SHP77 (cell line): ENCODE measurements around the gene GPR137.
"Not testable (repeated sequence)": the region's sequence is repeated elsewhere in the genome, so short reads cannot be mapped to it uniquely, and the experiment has no call there.

ENCODE experiments used
- DNase-seq, 2 experiments: peaks; one replicate each; lab custom pipeline; 2025; lab: John Stamatoyannopoulos, UW

The GPR137 gene, protein sequence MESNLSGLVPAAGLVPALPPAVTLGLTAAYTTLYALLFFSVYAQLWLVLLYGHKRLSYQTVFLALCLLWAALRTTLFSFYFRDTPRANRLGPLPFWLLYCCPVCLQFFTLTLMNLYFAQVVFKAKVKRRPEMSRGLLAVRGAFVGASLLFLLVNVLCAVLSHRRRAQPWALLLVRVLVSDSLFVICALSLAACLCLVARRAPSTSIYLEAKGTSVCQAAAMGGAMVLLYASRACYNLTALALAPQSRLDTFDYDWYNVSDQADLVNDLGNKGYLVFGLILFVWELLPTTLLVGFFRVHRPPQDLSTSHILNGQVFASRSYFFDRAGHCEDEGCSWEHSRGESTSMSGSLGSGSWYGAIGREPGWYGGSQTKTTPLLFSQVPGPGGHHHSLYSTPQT

DNA sequence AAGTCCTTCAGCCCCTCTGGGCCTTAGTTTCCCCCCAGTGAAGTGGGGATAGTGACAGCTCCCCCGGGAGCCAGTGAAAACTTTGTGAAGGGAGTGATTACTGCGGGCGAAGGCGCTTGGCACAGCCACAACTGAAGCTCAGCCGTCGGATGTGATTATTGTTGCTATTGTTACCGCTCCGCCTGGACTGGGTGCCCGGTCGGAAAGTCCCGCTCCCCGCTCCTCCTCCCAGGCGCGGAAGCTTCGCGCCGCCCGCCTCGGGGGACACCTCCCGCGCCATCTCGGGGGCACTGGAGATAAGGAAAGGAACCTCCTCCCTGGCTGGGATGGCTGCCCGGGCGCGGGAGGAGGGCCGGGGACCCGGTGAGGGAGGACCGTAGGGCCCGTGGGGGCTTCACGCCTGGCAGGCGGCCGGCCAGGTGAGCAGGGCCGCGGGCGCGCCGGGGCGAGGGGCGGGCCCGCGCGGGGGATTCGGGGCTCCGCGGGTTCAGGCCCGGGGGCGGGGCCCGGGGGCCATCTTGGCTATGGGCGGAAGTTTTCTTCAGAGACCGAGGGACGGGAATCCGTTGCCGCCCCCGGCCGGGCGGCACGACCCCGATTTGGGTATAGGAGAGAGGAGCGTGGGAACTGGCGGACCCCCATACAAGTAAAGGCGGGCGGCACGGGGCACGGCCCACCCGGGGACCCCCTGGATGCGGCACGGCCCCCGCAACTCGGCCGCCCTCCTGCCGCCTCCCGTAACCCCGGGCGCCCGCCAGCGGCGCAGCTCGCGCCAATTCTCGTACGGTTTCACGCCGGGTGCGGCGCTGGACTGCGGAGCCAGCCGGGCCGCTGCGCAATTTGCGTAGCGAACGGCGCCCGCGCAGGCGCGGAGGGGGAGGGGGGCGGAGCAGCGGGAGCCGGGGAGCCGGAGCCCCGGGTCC lies at the start of gene GPR137:
GPR137 (plus strand) TSS at position 887 of the 923 bp plus-strand sequence. CDS start 677 bp downstream, outside the sequence.
- DNase-seq = peak; percentile 53 to 71

DNA sequence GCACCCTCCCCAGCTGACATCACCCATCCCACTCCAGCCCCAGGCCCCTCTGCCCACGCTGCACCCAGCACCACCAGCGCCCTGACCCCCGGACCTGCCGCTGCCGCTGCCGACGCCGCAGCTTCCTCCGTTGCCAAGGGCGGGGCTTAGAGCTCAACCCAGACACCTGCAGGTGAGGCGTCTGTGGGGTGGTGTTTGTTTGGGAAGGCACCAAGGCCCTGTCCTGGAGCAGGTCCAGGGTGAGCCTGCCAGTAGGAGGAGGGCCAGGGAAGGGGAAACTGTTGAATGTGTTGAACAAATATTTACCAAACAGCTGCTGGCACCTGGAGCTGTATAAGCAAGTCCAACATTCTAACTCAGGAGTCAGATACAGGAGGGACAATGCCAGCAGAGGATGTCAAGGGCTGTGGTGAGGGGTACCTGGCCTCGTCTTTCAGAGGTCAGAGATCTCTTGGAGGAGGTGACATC lies 48.1 kb upstream of the GPR137 start:
- DNase-seq = peak; percentile 92 to 96

DNA sequence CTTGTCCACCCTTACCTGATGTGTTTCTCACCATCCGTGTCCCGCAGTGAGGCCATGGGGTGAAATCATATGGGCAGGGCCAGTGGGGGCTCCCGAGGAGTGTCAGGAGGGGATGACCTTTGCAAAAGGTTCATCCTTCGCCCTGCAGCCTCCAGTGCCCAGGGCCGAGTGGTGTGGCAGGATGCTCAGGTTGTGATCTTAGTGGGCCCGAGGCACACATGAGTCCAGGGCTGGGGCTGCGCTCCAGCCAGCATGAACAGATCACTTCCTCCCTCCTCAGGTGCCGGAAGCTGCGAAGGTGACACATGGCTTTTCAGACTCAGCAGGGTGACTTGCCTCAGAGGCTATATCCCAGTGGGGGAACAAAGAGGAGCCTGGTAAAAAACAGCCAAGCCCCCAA lies 47.6 kb upstream of the GPR137 start:
- DNase-seq = peak in 1 of 2 experiments; percentile 42

DNA sequence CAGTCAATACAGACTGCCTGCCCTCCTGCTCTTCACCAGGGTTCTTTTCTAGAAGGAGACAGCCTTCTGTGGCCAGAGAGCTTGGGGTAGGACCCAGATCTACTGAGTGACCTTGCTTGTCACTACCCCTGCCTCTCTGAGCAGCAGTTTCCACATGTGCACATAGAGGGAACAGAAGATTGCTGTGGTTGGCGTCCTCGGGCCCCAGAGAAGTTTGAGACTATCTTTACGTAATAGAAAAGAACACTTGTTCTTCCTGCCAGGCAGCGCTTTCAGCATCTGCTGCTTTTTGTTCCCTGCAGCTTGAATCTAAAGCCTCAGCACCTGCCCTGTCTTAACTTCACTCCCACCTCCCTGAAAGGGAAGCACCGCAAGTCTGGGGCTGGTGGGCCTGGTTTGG lies 46.6 kb upstream of the GPR137 start:
- no peak for DNase-seq

DNA sequence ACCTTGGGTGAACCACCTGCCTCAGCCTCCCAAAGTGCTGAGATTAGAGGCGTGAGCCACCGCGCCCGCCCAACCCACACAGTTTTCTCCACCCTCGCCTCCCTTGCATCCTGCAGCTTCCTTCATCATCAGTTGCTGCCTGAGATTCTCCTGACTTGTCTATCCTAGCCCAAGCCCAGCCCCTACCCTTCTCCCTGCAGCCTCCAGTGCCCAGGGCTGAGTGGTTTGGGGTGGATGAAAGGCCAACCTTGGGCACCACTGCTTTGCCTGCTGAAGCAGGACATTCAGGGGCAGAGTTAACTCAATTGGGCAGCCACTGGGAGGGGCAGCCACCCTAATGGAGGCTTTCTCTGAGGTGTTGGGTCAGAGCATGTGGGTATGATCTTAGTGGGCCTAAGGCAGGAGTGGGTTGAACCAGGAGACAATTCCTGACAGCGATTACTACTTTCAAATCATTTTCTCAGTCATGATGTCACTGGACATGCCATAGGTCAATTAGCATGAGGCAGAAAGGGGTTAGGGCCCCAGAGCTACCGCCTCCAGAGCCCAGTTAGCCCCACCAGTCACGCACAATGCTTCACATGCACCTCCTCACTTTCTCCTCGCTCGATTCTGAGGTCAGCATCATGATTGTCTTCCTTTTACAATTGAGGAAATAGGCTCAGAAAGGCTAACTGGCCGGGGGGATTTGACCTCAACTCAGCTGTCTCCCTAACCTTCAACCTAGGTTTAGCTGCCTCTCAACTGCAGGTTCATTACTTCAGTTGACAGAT lies 45.8 kb upstream of the GPR137 start:
- no peak for DNase-seq

DNA sequence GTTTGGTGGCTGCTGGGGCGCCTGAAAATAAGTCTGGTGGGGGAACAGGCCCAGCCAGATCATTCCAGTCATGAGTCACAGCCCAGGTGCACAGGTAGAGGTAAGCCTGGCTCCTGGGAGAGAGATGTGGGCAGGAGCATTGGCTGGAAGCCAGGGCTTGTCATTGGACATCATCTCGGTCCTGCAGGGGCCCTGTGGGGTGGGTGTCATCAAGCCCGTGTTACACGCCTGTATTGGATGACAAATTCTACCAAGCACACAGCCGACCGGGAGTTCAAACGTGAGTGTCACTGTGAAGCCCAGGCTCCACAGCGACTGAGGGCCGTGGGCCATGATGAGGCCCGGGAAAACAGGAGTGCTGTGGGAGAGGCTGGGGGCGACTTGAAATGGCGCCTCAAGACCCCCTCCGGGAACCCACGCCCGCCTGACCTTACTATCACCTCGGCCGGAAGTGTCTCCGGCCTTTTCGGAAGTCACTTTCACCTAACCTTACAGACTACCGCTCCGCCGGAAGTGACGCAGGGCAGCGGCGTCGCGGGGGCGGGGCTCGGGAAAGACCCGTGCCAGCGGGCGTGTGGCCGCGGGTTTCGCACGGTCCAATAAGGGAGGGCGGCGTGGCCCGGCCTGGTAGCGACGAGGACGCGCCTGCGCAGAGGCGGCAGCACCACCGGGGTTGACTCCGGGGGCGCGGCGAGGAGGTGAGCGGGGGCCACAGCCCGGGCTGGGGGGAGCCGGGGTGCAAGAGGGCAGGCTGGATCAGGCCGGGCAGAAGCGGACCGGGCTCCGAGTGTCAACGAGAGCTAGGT lies 45.0 kb upstream of the GPR137 start, which contains the start of gene FKBP2:
FKBP2 (plus strand) TSS at position 661 of the 806 bp plus-strand sequence. CDS start 1,293 bp downstream, outside the sequence.
- peak; percentile 92 to 96 for DNase-seq

DNA sequence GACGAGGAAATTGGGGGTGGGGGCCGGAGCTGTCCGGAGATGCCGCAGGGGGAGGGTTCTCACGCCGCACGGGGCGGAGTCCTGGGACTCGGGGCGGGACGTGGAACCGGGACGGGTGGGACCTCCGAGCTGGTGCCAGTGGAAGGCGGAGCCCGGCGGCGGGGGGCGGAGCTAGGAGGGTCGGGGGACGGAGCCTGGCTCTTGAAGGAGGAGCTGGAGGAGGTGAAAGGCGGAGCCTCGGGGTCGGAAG lies 44.5 kb upstream of the GPR137 start:
- DNase-seq = peak in 1 of 2 experiments; percentile 92

DNA sequence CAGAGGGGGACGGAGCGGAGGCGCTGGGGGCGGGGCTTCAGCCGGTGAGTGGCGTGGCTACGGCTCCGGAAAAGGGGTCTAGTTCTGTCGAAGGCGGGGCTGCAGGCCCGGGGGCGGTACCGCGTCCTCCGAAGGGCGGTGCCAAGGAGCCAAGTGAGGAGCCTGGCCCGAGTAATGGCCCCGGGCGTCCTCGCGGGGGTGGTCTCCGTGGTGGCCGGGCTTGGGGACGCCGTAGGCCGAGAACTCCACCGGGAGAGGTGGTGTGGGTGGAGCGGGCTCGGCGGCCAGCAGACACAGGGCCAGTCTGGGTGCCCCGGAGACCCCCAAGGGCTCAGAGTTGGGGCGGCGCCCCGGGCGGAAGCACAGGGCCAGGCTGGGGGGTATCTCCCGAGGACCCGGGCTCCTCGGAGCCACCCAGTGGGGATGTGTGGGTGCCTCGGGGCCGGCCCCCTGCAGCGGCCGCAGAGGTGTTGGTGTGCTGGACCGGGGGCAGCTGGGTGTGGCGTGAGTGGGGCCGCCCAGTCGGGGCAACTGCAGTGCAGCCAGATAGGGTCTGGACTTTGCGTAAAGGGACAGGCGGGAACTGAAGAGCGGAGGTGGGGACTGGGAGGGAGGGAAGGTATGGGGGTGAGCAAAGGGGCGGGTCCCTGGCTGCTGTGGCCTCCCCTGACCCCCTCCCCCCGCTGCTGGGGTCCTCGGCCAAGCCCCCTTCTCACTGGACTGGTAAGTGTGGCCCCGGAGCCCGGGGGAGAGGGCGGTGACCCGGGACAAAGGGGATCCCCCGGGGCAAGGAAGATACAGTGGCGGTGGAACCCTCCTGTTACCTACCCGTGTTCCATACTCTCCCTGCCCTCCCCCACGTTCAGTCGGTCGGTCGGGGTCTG lies 43.9 kb upstream of the GPR137 start:
- DNase-seq = peak in 1 of 2 experiments; percentile 92

DNA sequence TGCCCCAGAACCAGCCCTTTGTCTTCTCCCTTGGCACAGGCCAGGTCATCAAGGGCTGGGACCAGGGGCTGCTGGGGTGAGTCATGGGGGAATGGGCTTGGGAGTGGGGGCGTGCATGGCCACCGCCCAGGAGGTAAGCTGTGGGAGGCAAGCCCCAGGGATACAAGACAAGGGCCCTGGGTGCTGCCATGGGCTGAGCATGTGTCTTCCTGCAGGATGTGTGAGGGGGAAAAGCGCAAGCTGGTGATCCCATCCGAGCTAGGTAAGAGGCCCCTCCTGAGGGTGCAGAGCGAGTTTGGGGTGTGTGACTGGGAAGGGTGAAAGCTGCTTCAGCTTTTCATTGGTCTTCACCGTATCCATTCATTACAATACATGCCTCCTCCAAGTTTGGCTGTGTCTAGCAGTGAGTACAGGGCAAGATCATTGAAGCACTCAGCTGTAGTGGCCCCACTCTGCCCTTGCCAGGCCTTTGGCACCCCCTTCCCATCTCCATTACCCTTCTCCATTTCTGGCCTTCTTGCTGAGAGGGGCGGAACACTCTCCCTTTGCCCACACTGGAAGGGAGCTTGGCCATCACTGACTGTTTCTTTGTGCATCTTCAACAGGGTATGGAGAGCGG lies 42.3 kb upstream of the GPR137 start:
- no peak for DNase-seq

DNA sequence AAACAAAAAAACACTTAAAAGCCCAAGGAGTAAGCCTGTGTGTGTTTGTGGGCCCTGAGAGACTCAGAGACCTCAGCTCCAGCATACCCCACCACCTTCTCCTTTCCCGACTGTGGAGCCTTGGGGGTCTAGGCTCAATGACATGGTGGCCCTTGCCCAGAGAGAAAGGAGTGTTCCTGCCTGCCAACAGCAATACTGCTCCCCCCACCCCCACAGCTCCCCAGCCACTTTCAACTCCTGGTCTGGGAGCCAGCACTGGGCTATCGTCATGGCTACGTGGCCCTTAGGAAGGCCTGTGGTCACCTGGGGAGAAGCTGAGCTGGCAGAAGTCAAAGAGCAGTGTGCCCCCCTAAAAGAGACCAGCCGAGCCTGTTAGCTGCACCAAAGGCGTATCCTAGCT lies 41.5 kb upstream of the GPR137 start:
- no peak for DNase-seq

DNA sequence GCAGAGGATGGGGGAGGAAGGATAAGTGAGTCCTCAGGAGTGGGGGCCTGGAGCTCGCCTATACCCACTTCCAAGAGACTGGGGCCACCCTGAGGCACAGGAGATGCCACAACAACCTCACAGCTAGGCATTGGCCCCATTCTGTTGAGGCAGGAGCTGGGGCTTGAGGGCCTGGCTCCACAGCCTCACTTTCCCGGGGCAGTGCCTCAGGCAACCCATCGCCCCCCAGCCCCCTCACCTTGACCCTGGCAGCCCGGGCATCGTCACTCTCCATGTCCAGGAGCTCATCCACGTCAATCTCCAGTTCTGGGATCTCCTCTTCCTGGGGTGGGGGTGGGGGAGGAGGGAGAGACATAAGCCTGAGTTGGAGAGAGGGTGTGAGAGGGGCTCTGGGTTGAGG lies 40.7 kb upstream of the GPR137 start:
- DNase-seq = no peak

DNA sequence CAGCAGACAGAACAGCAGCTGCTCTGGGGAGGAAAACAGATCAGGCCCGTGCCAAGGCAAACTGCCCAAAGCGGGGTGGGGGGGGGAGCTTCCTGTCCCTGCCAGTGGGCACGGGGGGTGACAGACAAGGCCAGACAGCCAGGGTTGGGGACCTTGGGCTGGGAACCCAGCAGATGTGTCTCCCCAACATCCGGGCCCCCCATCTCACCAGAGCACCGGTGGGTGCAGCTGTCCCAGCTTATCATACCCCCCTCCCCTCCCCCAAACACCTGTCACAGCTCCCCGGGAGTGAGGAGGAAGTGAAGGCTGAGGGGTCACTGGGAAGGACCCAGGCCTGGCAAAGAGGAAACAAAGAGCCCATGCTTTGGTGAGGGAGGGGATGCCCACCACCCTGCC lies 40.2 kb upstream of the GPR137 start:
- DNase-seq = no peak

DNA sequence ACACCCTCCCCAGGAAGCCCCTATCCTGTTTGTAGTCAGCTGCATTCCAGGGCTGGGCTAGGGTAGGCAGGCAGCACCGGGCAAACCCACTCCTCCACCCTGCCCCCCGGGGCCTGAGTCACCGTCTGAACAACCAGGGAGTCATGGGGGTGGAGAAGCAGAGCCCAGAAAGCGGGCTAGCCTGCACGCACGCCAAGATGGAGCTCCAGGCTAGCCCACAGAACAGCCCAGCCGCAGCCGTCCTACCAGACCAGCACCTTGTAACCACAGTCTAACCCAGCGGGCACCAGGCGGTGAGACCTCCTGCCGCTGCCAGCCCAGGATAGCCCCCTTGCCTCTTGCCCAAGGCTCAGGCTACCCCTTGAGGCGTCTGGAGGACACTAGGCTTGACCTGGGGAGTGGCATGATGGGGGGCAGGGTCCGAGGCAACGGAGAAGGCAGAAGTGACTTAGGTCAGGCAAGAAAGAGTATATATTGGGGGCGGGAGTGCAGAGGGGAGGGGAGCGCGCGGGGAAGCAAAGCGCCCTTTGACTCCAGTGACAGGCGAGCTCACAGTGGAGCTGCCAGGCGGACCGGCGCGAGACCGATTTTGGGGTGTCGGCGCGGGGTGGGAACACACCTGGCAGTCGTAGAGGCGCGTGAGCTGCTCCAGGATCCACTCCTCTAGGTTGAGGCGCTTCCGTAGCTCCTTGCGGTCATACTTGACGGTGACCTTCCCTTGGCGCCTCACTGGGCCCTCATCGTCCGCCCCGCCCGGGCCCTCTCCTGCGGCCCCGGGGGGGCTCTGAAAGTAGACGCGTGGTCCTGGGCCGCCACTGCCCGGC lies 39.6 kb upstream of the GPR137 start:
- peak in 1 of 2 experiments; percentile 51 for DNase-seq

DNA sequence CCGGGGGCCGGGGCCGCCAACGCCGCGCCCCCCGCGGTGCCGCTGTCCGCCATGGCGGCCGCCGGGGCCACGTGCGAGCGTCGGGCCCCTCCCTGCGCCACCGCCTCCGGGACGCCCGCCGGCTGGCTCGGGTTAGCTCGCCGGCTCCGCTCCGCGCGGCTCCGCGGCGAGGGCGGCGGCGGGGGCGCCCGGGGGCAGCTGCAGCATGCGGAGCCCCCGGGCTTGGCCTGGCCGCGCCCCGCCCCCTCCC lies 39.1 kb upstream of the GPR137 start:
- DNase-seq = not testable (repeated sequence)

DNA sequence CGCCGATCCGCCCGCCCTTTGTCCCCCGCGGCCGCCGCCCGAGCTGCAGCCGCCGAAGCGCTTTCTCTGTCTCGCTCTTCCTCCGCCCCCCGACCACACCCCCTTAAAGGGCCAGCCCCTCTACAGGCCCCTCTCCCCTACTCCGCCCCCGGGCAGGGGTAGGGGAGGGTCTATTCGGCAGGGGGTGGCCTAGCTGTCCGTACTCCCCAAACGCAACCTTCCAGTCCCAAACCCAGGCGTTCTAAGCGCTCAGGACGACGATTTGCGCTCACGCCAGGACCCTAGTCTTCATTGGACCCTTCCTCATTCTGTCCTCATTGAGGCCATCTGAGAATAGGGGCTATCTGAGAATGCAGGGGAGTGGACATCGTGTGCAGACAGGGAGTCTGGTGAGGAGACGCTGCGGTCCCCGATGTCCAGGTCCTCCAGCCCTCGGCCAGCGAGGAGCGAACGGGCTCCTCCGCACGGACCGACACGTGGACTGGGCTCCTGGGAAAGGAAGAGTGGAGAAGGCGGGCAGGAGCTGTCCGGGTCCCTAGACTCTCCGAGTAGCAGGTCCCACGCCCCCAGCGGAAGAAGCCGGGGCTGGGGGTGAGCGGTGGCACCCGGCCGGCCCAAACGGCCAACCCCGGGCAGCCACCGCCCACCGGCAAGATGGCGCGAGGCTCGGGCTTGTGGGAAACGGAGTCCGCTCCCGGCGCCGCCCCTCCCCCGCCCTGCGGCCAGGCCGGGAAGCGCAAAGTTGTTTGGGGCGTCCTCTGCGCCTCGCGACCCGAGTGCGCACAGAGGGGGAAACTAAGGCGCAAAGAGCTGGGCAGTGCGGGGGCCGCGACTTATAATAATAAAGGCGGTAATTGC lies 38.5 kb upstream of the GPR137 start, which contains the start of gene PPP1R14B:
PPP1R14B (minus strand) TSS at position 73 of the 858 bp plus-strand sequence. CDS start 270 bp downstream, outside the sequence.
- peak; percentile 89 to 92 for DNase-seq

DNA sequence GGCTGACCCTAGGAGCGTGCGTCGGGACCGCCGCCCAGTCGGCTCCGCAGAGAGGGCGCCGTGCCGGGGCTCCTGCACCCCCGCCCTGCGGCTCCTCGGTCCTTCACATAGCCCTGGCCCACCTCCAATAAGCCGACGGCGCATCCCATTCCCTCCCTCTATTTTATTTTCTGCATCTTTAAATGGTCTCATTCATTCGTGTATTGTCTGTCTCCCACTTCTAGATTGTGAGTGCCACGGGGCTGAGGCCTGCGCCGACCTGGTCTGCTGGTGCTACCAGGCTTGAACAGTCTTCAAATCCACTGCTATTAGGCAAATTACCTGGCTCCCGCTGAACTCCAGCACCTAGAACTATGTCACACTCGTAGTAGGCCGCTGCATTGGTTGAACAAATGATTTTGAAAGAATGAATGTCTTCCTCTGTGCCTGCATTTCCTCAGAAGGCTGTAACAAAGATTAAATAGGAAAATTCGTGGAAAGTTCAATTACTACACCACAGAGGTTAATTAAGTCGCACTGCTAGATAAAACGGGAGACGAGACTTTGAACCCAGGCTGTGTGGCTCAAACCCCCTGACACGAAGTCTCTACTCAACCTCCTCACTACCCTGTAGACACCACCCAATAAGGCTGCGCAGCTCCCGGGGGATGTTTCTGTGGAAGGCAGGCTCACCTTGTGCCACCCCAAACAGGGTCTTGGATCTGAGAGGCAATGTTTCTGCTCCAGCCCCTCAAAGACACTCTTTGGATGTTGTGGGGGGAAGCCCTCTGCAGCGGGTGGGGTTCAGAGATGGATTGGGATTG lies 37.7 kb upstream of the GPR137 start:
- DNase-seq = no peak

DNA sequence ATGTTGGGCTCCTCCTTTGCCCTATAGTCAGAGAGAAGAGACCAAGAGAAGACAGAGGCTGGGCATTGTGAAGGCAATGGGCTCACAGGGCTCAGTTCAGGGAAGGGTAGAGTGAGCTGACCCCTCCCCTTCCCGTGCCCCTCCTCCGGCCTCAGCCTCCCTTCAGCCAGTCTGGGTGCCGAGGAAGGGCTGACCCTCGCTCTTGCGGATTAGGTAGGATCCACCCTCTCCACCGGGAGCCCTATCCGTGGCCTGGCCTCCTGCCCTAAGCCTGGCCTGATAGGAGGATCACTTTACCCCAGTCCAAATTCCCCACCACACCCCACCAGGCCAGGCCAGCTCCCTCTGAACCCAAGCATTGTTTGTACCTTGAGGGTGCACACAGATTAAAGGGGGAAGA lies 37.1 kb upstream of the GPR137 start:
- no peak for DNase-seq
